Measurements from ENCODE around the gene MAN2B1. TPM values are rescaled to one million over a fixed set of nuclear protein-coding genes. Genes with fewer than 3 reads are reported as not detected.

The MAN2B1 gene
- total and polyA plus RNA-seq, 2 experiments from 2014 or later, result 33.2 to 60.8 TPM

DNA sequence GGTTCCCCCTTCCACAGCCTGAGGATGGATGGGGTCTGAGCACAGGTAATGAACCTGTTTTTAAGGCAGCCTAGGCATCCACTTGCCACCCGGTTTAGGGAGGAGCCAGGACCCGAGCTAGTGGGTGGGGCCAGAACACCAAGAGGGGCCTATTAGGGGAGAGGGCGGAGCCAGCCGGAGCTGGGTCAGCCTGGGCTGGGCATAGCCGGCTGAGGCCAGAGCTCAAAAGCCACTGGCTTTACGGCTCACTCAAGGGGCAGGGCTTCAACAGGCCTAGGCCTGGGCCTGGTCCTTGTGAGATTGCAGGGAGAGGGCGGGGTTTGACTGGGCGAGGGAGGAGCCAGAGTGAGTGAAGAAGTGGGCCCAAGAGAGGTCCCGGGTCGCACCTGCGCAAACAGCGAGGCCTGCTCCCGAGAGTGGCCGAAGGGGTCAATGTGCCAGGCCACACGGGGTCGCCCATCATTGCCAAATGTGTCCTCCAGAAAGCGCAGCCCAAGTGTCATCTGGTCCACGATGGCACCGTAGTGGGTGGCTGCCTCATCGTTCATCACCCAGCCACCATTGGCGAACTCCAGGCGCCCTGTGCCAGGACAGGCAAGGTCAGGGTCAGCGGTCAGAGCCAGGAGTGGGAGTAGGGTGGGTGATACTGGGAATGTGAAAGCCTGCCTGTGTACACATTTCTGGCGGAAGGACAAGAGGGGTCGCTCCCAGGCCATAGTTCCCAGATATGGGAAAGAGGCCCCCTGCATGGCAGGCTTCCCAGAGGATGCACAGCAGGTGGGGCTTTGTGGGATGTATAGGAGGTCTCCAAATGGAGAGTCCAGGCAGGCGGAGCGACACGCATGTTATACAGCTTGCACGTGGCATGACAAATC, 1.9 kb downstream of the MAN2B1 start:
- Histone ChIP-seq H3K27ac (ENCODE audit: low read depth) (no peak overlapping the region), H3K4me3 (no peak overlapping the region), H3F3A (replicated peaks; ENCODE audit: low read depth) (peaks cover 14% of the 10 kb centered on the region; the same call in 1 of the 2 replicates), H2AFZ (no peak overlapping the region), H4K20me1 (replicated peaks; ENCODE audit: insufficient read depth) (no peaks in the 10 kb centered on the region; the same call in 1 of the 2 replicates), H3K9me2 (ENCODE audit: insufficient read depth) (no peaks in the 10 kb centered on the region), H3K27me3 (ENCODE audit: insufficient read depth) (no peaks in the 10 kb centered on the region), H3K79me2 (replicated peaks; ENCODE audit: insufficient read depth) (peaks cover 19% of the 10 kb centered on the region), H3K4me2 (no peak overlapping the region), H3K36me3 (ENCODE audit: insufficient read depth) (0 out of 2 replicates have a peak, but pooled peaks cover 5% of the 10 kb centered on the region), H3K4me1 (ENCODE audit: insufficient read depth) (peaks cover 17% of the 10 kb centered on the region)
- TF ChIP-seq ZNF331 (CRISPR knock-in tag; IDR thresholded peaks at IDR 0.05; ENCODE audit: low read depth), result no peak
- Mint-ChIP-seq H3K4me3 (peak overlapping the region; percentile 97; the same call in 2 of the 3 replicates), H3K36me3 (ENCODE audit: low read depth) (peaks cover 30% of the 10 kb centered on the region), H3K4me1 (peaks cover 29% of the 10 kb centered on the region), H3K27ac (peak overlapping the region; percentile 56; the same call in 1 of the 2 replicates), H3K27me3 (ENCODE audit: insufficient read depth, low read depth, poor library complexity) (peaks cover 19% of the 10 kb centered on the region), H3K9me3 (no peaks in the 10 kb centered on the region; the same call in 2 of the 3 replicates)
- ATAC-seq (peak; percentile 88), DNase-seq (ENCODE audit: low spot score) (peak; percentile 97)

DNA sequence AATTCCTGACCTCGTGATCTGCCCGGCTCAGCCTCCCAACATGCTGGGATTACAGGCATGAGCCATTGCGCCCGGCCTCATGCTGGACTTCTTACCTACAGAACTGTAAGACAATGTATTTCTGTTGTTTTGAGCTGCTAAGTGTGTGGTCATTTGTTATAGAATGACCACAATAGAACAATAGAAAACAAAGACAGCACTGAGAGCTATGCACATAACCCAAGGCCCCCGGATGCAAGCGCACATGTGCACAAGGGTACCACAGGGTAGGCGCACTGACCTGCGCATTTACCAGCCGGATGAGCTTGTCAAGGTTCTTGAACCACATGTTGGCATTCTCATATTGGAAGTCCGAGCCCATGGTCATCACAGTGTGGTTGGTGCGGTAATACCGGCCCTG, 5.6 kb downstream of the MAN2B1 start:
- no peak overlapping the region for H3K27ac Mint-ChIP-seq
- Histone ChIP-seq H3K4me3 (no peak overlapping the region), H3K4me2 (no peak overlapping the region), H2AFZ (no peak overlapping the region), H3K9me2 (ENCODE audit: insufficient read depth) (no peaks in the 10 kb centered on the region), H3K79me2 (replicated peaks; ENCODE audit: insufficient read depth) (peaks cover 4% of the 10 kb centered on the region; the same call in 1 of the 2 replicates), H4K20me1 (replicated peaks; ENCODE audit: insufficient read depth) (no peaks in the 10 kb centered on the region; the same call in 1 of the 2 replicates), H3K4me1 (ENCODE audit: insufficient read depth) (peaks cover 2% of the 10 kb centered on the region; the same call in 1 of the 2 replicates), H3K36me3 (ENCODE audit: insufficient read depth) (peaks cover 5% of the 10 kb centered on the region; the same call in 1 of the 2 replicates), H3K27ac (ENCODE audit: low read depth) (no peak overlapping the region), H3K27me3 (ENCODE audit: insufficient read depth) (no peaks in the 10 kb centered on the region), H3F3A (replicated peaks; ENCODE audit: low read depth) (peaks cover 19% of the 10 kb centered on the region)
- H3K9me3 Mint-ChIP-seq, result no peaks in the 10 kb centered on the region; the same call in 2 of the 3 replicates
- DNase-seq (ENCODE audit: low spot score) (no peak), ATAC-seq (no peak)
- H3K36me3 Mint-ChIP-seq (ENCODE audit: low read depth), result peaks cover 46% of the 10 kb centered on the region
- H3K4me3 Mint-ChIP-seq, result no peak overlapping the region
- peaks cover 18% of the 10 kb centered on the region for H3K4me1 Mint-ChIP-seq
- H3K27me3 Mint-ChIP-seq (ENCODE audit: insufficient read depth, low read depth, poor library complexity), result peaks cover 3% of the 10 kb centered on the region
- TF ChIP-seq, protein P1, sequence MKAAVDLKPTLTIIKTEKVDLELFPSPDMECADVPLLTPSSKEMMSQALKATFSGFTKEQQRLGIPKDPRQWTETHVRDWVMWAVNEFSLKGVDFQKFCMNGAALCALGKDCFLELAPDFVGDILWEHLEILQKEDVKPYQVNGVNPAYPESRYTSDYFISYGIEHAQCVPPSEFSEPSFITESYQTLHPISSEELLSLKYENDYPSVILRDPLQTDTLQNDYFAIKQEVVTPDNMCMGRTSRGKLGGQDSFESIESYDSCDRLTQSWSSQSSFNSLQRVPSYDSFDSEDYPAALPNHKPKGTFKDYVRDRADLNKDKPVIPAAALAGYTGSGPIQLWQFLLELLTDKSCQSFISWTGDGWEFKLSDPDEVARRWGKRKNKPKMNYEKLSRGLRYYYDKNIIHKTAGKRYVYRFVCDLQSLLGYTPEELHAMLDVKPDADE (IDR thresholded peaks at IDR 0.05), result no peak
- TF ChIP-seq EZH2 (IDR thresholded peaks at IDR 0.05; ENCODE audit: low read depth, unreplicated experiment) (no peak), ZNF114 (CRISPR knock-in tag; IDR thresholded peaks at IDR 0.05) (no peak), STAT1 (IDR thresholded peaks at IDR 0.05; ENCODE audit: unreplicated experiment) (no peak), POLR2AphosphoS5 (IDR thresholded peaks at IDR 0.05; ENCODE audit: low read depth) (no peak), NANOG (IDR thresholded peaks at IDR 0.05; ENCODE audit: borderline replicate concordance) (no peak), CREB1 (CRISPR knock-in tag; IDR thresholded peaks at IDR 0.05; ENCODE audit: low read depth) (no peak), EZH2phosphoT487 (IDR thresholded peaks at IDR 0.05; ENCODE audit: unreplicated experiment) (no peak), JUNB (IDR thresholded peaks at IDR 0.05; ENCODE audit: unreplicated experiment) (no peak), ZNF331 (CRISPR knock-in tag; IDR thresholded peaks at IDR 0.05; ENCODE audit: low read depth) (no peak)
- TF ChIP-seq, protein P2, sequence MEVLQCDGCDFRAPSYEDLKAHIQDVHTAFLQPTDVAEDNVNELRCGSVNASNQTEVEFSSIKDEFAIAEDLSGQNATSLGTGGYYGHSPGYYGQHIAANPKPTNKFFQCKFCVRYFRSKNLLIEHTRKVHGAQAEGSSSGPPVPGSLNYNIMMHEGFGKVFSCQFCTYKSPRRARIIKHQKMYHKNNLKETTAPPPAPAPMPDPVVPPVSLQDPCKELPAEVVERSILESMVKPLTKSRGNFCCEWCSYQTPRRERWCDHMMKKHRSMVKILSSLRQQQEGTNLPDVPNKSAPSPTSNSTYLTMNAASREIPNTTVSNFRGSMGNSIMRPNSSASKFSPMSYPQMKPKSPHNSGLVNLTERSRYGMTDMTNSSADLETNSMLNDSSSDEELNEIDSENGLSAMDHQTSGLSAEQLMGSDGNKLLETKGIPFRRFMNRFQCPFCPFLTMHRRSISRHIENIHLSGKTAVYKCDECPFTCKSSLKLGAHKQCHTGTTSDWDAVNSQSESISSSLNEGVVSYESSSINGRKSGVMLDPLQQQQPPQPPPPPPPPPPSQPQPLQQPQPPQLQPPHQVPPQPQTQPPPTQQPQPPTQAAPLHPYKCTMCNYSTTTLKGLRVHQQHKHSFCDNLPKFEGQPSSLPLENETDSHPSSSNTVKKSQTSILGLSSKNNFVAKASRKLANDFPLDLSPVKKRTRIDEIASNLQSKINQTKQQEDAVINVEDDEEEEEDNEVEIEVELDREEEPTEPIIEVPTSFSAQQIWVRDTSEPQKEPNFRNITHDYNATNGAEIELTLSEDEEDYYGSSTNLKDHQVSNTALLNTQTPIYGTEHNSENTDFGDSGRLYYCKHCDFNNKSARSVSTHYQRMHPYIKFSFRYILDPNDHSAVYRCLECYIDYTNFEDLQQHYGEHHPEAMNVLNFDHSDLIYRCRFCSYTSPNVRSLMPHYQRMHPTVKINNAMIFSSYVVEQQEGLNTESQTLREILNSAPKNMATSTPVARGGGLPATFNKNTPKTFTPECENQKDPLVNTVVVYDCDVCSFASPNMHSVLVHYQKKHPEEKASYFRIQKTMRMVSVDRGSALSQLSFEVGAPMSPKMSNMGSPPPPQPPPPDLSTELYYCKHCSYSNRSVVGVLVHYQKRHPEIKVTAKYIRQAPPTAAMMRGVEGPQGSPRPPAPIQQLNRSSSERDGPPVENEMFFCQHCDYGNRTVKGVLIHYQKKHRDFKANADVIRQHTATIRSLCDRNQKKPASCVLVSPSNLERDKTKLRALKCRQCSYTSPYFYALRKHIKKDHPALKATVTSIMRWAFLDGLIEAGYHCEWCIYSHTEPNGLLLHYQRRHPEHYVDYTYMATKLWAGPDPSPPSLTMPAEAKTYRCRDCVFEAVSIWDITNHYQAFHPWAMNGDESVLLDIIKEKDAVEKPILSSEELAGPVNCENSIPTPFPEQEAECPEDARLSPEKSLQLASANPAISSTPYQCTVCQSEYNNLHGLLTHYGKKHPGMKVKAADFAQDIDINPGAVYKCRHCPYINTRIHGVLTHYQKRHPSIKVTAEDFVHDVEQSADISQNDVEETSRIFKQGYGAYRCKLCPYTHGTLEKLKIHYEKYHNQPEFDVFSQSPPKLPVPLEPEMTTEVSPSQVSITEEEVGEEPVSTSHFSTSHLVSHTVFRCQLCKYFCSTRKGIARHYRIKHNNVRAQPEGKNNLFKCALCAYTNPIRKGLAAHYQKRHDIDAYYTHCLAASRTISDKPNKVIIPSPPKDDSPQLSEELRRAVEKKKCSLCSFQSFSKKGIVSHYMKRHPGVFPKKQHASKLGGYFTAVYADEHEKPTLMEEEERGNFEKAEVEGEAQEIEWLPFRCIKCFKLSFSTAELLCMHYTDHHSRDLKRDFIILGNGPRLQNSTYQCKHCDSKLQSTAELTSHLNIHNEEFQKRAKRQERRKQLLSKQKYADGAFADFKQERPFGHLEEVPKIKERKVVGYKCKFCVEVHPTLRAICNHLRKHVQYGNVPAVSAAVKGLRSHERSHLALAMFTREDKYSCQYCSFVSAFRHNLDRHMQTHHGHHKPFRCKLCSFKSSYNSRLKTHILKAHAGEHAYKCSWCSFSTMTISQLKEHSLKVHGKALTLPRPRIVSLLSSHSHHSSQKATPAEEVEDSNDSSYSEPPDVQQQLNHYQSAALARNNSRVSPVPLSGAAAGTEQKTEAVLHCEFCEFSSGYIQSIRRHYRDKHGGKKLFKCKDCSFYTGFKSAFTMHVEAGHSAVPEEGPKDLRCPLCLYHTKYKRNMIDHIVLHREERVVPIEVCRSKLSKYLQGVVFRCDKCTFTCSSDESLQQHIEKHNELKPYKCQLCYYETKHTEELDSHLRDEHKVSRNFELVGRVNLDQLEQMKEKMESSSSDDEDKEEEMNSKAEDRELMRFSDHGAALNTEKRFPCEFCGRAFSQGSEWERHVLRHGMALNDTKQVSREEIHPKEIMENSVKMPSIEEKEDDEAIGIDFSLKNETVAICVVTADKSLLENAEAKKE (CRISPR knock-in tag; IDR thresholded peaks at IDR 0.05), result no peak
- TF ChIP-seq, protein P3, sequence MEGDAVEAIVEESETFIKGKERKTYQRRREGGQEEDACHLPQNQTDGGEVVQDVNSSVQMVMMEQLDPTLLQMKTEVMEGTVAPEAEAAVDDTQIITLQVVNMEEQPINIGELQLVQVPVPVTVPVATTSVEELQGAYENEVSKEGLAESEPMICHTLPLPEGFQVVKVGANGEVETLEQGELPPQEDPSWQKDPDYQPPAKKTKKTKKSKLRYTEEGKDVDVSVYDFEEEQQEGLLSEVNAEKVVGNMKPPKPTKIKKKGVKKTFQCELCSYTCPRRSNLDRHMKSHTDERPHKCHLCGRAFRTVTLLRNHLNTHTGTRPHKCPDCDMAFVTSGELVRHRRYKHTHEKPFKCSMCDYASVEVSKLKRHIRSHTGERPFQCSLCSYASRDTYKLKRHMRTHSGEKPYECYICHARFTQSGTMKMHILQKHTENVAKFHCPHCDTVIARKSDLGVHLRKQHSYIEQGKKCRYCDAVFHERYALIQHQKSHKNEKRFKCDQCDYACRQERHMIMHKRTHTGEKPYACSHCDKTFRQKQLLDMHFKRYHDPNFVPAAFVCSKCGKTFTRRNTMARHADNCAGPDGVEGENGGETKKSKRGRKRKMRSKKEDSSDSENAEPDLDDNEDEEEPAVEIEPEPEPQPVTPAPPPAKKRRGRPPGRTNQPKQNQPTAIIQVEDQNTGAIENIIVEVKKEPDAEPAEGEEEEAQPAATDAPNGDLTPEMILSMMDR (conservative IDR thresholded peaks at IDR 0.05; ENCODE audit: low read depth in 2 of 2), result no peak
